Stimulated activated CD8-positive, alpha-beta memory T cell treated with anti-CD3 and anti-CD28 coated beads, Interleukin-2, amount 100 ng/mL, for 48 hours (primary cell): ENCODE data around the gene C19orf33.
A peak's percentile ranks its signal among the peaks of the same experiment; 100 is the strongest.

ENCODE experiments used
- DNase-seq, 2 donors: peaks; one replicate each; pipeline ENCODE4 v3.0.0-alpha.2; 2020; ENCODE audit warnings: low read depth in 2 of 2

C19orf33 gene

DNA sequence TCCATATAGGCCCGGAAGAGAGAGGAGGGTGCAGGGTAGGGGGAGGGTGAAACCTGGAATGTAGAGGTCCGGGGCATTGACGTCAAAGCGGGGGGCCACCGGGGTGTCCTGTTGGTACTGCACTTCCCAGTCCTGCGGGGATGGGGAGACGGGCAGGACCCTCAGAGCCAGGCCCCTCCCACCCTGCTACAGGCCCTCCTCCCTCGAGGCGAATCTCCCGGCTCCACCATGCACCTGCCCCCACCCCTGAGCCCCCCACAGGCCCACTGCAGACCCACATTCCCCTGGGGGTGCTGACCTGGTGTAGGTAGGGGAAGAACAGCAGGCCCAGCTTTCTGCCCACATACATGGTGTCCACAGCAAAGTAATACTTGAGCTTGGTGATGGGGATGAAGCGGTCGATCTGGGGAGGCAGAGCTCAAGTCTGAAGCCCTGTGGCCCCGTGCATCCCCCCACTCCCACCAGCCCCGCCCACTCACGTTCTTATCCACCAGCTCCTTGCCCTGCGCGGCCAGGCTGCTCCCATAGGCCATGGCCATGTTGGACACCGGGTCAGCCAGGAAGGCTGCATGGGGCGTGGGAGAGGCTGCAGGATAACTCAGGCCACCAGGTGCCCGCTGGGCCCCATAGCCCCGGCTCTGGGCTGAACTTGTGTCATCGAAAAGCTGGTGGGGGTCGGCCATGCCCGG, 5.0 kb downstream of the C19orf33 start:
- no peak for DNase-seq

DNA sequence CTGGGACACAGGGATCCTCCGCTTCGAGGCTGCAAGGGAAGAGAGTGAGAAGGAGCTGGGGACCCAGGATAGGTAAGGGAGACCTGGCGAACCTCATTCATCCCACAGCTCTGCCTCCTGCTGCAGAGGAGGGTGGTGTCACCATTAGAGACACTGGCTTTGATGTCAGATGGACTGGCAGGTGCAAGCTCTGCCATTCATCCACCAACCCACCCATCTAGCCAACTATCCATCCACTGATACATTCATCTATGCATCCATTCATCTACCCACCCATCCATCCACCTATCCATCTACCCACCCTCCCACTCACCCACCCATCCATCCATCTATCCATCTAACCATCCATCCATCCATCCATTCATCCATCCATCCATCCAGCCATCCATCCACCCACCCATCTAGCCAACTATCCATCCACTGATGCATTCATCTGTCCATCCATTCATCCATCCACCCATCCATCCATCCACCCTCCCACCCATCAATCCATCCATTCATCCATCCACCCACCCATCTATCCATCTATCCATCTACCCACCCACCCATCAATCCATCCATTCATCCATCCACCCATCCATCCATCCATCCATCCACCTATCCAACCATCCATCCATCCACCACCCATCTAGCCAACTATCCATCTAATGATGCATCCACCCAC, 5.7 kb downstream of the C19orf33 start:
- DNase-seq, result no peak

DNA sequence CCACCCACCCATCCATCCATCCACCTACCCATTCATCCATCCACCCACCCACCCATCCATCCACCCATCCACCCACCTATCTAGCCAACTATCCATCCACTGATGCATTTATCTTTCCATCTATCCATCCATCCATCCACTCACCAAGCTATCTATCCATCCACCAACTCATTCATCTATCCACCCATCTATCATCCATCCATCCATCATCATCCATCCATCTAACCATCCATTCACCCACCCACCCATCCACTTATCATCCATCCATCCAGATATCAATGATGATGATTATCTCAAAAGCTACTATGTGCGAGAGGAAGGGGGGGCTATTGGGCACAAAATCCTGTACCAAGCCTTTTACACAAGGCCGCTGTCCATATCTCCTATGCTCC, 6.2 kb downstream of the C19orf33 start:
- DNase-seq, result no peak

DNA sequence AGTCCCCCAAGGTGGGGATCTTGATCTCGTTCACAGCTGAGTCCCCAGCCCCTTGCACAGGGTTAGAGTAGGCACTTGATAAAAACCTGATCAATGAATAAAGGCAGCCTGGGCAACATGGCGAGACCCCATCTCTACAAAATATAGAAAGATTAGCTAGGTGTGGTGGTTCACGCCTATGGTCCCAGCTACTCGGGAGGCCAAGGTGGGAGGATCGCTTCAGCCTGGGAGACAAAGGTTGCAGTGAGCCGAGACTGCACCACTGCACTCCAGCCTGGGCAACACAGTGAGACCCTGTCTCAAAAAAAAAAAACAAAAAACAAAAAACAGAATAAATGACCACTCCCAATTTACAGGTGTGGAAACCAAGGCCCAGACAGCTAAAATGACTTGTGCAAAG, 6.9 kb downstream of the C19orf33 start:
- no peak for DNase-seq

DNA sequence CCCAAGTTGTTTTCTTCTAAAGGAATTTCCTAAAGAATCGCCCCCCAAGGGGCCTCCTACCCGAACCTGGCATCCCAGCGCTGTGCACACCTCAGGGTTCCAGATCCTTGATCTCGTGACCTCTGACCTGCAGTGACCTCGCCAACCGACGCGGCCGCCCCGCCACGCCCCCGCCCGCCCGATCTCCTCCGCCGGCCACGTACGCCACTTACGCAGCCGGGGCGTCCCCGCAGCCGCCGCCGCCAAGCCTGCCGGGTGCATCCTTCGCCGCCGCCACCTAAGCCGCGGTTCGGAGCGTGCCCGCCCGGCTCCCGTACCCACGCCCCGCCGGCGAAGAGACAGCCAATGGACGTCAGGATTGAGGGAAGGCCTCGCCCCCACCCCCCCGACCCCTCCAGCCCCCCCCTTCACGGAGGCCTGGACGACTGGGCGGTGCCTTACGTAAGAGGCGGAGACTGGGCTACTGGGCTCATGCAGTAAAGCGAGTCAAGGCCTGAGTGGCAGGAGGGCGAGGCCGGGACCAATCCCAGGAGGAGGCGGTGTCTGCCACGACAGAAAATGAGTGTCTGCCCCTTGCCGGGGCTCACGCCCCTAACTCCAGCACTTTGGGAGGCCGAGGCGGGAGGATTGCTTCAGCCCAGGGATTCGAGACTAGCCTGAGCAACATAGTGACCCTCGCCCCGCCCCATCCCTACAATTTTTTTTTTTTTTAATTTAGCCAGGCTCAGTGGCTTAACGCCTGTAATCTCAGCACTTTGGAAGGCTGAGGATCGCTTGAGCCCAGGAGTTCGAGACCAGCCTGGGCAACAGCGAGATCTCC, 11.8 kb downstream of the C19orf33 start, which contains the start of gene YIF1B:
YIF1B (minus strand) TSS at position 291 of the 820 bp plus-strand sequence; CDS start at position 261, 30 bp downstream.
- peak; percentile 92 to 94 for DNase-seq

DNA sequence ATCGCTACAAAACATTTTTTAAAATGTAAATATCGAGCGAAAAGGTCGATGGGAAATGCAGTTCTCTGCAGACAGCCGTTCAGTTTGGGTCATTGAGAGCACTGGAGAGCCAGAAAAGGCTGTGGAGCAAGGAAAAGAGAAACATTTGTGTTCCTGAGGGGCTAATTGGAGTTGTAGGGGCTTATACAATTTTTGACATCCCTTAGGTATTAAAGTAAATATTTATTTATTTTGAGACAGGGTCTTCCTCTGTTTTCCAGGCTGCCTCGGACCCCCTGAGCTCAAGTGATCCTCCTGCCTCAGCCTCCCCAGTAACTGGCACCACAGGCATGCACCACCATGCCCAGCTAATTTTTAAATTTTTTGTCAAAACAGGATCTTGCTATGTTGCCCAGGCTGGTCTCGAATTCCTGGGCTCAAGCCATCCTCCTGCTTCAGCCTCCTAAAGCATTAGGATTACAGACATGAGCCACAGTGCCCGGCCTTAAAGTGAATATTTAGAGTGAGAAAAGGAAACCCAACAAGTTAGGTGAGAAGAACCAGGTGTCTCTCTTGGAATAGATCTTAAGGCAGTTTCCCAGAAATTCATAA, 12.5 kb downstream of the C19orf33 start:
- no peak for DNase-seq

DNA sequence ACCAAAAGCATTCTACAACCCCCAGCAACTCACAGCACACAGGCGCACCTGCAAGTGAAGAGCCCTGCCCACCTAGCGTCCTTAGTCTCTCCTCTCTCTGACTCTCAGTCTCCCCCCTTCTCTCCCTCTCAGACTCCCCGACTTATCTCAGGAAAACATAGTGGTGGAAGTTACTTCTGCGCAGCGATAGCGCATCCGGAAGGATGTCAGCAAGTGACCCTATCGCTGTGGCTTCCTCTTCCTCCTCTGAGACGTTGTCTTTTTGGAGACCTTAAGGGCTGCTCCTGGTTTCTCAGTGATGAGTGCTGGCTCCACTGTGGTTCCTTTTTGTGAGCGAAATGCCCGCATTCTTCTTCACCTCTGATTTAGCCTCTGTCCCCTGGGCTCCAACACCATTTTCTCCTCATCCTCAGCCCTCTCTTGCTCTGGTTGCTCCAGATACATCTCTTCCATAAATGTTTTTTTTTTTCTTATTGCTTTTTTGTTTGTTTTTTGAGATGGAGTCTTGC, 13.1 kb downstream of the C19orf33 start:
- no peak for DNase-seq

DNA sequence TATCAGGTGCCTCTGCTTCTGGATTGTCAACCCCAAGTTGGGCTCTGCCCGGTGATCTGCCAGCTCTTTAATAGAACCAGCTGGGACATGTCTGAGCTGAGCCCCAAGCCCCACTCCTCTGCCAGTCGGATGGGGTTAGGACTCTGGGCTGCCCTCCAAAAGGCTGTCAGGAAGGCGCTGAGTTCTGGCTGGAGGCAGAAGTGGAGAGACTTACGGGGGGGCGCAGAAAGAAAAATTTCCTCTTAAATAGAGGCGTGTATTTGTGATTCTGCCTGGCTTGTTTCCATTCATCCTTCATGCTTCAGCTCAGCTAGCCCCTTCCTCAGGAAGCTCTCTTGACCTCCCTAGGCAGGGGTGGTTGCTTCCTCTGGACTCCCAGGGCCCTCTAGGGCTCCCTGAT, 14.6 kb downstream of the C19orf33 start:
- no peak for DNase-seq

DNA sequence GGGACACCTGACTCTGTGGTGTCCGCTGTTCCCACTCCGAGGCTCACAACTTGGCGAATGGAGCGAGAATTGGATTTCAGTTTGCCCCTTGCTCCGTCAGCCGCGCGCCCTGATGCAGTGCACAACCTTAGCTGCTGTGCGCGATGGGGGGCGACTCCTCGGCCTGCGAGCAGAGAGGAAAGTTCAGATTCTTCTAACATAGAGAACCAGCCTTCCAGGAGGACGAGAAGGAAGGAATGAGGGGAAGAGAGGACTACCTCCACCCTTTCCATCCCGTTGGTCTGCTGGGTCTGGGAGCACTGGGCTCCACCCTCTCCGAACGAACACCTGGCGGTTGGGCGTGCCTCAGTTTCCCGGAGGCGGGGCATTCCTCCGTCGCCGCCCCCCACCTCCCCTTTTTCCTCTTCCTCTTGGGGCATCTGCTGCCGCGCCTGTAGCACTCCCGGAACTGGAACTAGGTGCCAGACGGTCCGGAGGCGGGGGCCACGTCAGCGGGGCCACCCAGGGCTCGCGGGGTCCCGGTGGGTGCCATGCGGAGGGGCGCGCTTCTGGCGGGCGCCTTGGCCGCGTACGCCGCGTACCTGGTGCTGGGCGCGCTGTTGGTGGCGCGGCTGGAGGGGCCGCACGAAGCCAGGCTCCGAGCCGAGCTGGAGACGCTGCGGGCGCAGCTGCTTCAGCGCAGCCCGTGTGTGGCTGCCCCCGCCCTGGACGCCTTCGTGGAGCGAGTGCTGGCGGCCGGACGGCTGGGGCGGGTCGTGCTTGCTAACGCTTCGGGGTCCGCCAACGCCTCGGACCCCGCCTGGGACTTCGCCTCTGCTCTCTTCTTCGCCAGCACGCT, 15.6 kb downstream of the C19orf33 start, which contains the start of gene KCNK6:
KCNK6 (plus strand) TSS at position 425 of the 838 bp plus-strand sequence; CDS start at position 531, 106 bp downstream.
- DNase-seq, result peak; percentile 30 to 51

DNA sequence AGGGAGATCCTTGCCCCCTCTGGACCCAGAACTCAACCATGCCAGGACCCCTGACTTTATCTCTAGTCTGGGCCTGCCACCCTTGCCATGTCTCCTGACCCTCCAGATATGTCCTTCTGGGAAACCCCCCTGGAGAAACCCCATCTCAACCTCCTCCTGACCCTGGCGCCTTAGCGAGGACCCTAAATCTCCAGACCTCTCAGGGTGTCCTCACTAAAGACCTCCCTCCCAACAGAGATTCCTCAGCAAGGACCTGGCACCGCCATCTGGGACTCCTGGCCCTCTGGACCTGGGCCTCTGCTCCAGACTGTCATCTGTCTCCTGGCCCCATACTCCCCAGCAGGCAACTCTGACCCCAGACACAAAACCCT, 16.9 kb downstream of the C19orf33 start:
- DNase-seq, result no peak

DNA sequence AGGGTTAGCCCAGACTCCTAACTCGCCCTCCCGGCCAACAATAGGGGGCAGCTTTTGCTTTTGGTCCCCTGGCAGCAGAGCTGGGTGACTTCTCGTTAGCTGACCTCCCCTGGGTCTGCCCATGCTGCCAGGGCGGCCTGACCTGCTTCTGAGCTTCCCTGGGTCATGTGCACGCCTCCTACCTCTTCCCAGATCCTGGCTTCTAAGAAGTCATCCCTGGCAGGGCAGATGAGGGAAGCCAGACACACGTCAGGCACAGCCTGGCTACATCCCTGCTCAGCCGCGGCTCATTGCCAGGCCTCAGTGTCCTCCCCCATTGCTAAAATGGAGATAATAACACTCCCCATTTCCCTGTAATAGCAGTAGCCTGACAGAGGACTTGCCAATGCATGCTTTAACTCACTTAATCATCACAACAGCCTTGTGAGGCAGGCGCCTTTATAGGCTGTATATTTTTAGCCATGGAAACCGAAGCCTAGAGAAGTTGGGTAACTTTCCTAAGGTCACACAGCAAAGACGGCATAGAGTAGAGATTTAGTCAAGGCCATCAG, 17.7 kb downstream of the C19orf33 start:
- no peak for DNase-seq

DNA sequence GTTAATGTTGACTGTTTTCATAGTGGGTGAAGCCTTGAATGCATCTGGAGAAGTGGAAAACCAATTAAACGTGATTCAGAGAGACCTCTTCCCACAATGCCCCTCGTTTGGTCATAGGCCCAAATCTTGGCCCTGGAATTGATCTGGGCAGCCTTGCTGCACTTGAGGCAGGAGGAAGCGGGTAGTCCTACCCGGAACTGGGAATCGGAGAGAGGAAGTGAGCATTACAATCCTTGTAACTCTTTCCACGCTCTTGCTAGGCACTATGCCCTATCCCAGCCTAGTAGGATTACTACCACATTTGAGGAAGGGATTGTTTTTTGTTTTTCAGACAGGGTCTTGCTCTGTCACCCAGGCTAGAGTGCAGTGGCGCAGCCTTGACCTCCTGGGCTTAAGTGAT, 19.2 kb downstream of the C19orf33 start:
- no peak for DNase-seq

DNA sequence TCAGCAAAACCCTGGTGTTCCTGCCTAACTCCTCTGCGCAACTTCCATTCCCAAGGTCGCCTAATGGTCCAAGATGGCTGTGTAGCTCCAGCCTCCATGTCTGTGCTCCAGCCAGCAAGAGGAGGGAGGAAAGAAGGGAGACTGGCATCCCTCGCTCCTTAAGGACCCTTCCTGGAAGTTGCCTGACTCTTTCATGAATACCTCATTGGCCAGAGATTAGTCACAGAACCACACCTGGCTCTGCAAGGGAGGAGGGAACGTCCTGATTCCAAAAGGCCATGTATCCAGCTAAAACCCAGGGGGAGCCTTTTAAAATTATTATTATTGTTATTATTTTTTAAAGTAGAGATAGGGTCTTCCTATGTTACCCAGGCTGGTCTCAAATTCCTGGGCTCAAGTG, 20.4 kb downstream of the C19orf33 start:
- no peak for DNase-seq

DNA sequence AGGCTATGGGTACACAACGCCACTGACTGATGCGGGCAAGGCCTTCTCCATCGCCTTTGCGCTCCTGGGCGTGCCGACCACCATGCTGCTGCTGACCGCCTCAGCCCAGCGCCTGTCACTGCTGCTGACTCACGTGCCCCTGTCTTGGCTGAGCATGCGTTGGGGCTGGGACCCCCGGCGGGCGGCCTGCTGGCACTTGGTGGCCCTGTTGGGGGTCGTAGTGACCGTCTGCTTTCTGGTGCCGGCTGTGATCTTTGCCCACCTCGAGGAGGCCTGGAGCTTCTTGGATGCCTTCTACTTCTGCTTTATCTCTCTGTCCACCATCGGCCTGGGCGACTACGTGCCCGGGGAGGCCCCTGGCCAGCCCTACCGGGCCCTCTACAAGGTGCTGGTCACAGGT, 22.5 kb downstream of the C19orf33 start:
- DNase-seq, result no peak

DNA sequence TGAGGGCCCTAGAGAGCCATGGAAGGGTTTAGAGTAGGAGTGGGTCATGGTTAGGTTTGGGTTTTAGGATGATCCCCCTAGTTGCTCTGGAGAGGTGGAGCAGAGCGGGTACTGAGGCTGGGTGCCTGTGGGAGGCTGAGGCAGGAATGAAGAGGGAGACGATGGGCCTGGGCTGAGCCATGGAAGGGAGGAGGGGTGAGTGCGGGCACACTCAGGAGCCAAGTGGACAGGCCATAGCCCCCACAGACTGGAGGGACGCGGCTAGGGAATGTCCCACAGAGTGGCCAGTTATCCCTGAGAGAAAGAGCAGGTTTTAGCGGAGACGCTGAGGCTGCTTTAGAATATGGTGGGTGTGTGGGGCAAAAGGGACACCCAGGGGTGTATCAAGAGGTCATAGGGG, 25.6 kb downstream of the C19orf33 start:
- no peak for DNase-seq

DNA sequence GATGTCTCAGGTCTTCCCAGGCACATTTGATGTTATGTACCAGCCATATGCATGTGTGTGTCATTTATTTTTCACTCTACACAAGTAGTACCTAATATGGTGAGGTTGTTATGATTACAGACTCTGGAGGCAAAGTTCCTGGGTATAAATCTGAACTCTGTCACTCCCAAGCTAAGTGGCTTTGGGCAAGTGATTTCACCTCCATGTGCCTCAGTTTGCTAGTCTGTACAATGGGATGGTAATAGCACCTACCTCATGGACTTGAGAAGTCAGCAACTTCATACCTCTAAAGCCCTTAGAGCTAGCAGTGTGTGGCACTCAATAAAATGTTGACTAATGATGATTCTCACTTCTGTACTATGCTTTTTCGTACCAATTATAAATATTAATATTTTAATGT, 27.7 kb downstream of the C19orf33 start:
- no peak for DNase-seq

DNA sequence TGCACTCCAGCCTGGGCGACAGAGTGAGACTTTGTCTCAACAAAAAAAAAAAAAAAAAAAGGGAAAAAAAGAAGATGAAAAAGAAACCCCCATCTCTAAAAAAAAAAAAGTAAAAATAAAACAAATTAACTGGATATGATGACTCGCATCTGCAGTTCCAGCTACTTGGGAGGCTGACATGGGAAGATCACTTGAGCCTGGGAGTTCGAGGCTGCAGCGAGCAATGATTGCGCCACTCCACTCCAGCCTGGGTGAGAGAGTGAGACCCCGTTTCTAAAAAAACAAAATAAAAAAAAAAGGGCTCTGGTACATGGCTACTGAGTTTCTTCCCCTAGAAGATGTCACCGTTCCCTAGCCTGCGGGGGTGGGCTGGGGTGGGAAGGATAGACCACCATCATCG, 29.2 kb downstream of the C19orf33 start:
- no peak for DNase-seq

DNA sequence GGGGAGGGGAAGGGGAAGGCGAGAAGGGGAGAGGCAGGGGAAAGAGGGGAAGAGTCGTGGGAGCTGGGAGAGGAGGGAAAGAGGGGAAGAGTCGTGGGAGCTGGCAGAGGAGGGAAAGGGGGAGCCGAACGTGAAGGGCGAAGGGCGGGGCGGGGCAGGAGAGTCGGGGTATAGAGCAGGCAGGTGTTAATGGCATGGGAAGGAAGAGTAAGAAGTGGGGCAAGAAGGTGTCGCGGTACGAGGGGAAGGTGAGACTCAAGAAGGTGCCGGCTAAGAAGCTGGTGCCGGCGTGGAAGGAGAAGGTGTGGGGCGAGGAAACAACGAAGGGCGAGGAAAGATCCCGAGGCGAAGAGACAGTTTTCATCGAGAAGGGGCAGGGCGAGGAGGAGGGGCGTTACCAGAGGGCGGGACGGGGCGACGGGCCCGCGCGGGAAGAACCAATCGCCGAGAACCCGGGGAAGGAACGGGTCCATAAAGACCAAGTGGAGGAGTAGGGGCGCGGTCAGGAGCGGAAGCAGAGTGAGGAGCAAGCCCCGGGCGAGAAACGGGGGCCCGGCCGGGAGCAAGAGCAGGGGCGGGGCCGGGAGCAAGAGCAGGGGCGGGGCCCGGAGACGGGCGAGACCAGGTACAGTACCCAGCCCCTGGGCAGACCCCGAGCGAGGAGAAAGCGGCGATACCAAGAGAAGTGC, 32.0 kb downstream of the C19orf33 start:
- DNase-seq, result peak; percentile 90 to 93

DNA sequence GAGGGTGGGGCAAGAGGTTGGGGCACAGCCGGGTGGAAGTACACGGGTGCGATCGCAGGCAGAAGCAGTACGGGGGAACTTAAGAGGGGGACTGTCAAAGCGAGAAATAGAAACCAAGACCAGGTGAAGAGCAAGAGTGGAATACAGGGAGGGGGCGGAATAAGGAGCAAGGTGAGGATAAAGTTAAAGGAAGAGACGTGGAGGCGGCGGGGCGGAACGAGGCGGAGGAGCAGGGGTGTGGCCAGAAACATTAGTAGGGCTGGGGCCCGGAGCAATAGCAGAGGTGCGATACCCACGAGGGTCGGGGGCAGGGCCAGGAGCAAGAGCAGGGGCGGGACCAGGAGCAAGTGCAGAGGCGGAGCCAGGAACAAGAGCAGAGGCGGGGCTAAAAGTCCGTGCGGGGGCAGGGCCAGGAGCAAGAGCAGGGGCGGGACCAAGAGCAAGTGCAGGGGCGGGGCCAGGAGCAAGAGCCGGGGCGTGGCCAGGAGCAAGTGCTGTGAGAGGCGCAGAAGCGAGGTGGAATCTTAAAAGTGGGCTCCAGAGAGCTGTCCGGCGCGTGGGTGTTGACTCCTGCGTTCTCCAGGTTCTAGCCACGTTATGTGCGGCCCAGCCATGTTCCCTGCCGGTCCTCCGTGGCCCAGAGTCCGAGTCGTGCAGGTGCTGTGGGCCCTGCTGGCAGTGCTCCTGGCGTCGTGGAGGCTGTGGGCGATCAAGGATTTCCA, 32.7 kb downstream of the C19orf33 start:
- DNase-seq, result peak; percentile 89 to 96

DNA sequence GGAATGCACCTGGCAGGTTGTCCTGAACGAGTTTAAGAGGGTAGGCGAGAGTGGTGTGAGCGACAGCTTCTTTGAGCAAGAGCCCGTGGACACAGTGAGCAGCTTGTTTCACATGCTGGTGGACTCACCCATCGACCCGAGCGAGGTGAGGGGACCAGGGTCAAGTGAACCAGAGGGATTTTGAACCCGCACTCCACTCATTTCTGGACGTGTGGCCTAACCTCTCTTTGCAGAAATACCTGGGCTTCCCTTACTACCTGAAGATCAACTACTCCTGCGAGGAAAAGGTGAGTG, 33.3 kb downstream of the C19orf33 start:
- DNase-seq, result no peak
